ENCODE results near the gene PRPSAP2. TPM values are rescaled to one million over a fixed set of nuclear protein-coding genes. Genes with fewer than 3 reads are reported as not detected.

The PRPSAP2 gene
- total and polyA plus RNA-seq, 2 of the 8 experiments (the other 6 are each of a cell fraction or from before 2014, with no cell fraction given): 28.7 to 50.5 TPM

DNA sequence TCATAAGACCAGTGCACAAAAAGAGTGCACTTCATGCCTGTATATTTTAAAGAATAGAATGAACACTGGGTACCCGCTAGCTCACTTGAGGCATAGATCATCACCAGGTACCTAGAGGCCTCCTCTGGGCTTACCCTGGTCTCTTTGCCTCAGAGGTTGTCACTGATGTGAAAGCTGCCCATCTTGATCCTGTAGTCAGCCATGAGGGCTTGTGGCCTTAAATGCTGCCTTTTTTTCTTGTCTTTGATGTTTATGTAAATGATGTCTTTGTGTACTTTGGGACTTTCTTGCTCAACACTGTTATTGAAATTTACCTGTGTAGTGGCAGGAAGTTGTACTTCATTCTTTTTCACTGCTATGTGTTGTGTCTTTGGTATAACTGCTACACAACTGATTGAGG, 67.3 kb downstream of the PRPSAP2 start:
- Histone ChIP-seq H3K27me3 (replicated peaks in 1 of 4; ENCODE audit: control insufficient read depth in 3 of 4, extremely low read depth in 1 of 4, insufficient read depth in 3 of 4, low read length in 3 of 4) (no peaks in the 10 kb centered on the region), H3K4me2 (ENCODE audit: insufficient read depth in 1 of 2, low read depth in 2 of 2, low read length in 2 of 2) (no peak overlapping the region), H3K27ac (ENCODE audit: low read depth, low read length) (no peak overlapping the region), H3K9me3 (ENCODE audit: insufficient read depth in 2 of 2, low read depth in 1 of 2, low read length in 1 of 2) (no peaks in the 10 kb centered on the region), H2BK120ac (replicated peaks; ENCODE audit: low read depth, low read length) (no peak overlapping the region), H3K56ac (replicated peaks; ENCODE audit: insufficient read length, low read depth, low read length) (no peak overlapping the region), H2AFZ (ENCODE audit: low read length) (no peak overlapping the region), H3K4ac (replicated peaks; ENCODE audit: insufficient read length, low read depth, low read length) (no peak overlapping the region), H4K20me1 (replicated peaks in 1 of 2; ENCODE audit: control insufficient read depth in 1 of 2, insufficient read depth in 2 of 2, low read length in 2 of 2) (no peaks in the 10 kb centered on the region), H2BK15ac (ENCODE audit: low read length) (no peak overlapping the region), H2AK5ac (ENCODE audit: low read depth, low read length) (no peak overlapping the region), H3K4me3 (ENCODE audit: extremely low read depth in 1 of 4, insufficient read depth in 2 of 4, low read depth in 3 of 4, low read length in 4 of 4) (no peak overlapping the region), H2BK12ac (ENCODE audit: low read depth, low read length) (no peak overlapping the region), H3K4me1 (replicated peaks in 1 of 4; ENCODE audit: control insufficient read depth in 3 of 4, insufficient read depth in 4 of 4, low read length in 3 of 4) (no peaks in the 10 kb centered on the region), H3K23me2 (ENCODE audit: low read depth, low read length) (no peaks in the 10 kb centered on the region; the same call in 1 of the 2 replicates), H3K79me2 (ENCODE audit: control insufficient read depth in 1 of 2, insufficient read depth in 2 of 2, low read length in 2 of 2) (peaks cover 0 to 7% of the 10 kb centered on the region in 2 experiments; a peak in 1 of 4 replicates), H3K14ac (ENCODE audit: insufficient read length) (no peak overlapping the region), H3K36me3 (ENCODE audit: control insufficient read depth in 2 of 4, insufficient read depth in 4 of 4, low read length in 3 of 4) (peaks cover 0 to 12% (median 7%) of the 10 kb centered on the region in 4 experiments; a peak in 4 of 8 replicates), H4K8ac (ENCODE audit: extremely low read depth, insufficient read depth, low read length) (no peak overlapping the region), H3K79me1 (ENCODE audit: low read depth, low read length) (no peaks in the 10 kb centered on the region; the same call in 1 of the 2 replicates), H2BK5ac (ENCODE audit: low read depth, low read length) (no peak overlapping the region), H3K23ac (ENCODE audit: insufficient read length) (no peak overlapping the region), H4K91ac (replicated peaks; ENCODE audit: insufficient read length, low read length) (no peak overlapping the region), H2BK20ac (ENCODE audit: low read length) (no peak overlapping the region), H3K18ac (ENCODE audit: extremely low read depth, low read length) (no peak overlapping the region), H4K5ac (ENCODE audit: insufficient read length, low read depth, low read length) (no peak overlapping the region), H3K9ac (replicated peaks in 1 of 4; ENCODE audit: extremely low read depth in 1 of 4, low read depth in 3 of 4, low read length in 3 of 4) (no peak overlapping the region)
- 87% methylated on average over 1 of the region's 1 CpG; no CpG with 5 or more reads in 1 of the 2 experiments for WGBS, 2 experiments (ENCODE audit: extremely low coverage in 1 of 2, insufficient coverage in 1 of 2, insufficient read length in 1 of 2, insufficient replicate concordance in 2 of 2, low coverage in 1 of 2, low lambda C conversion rate in 2 of 2, missing lambda C conversion rate in 1 of 2)
- TF ChIP-seq BRCA1 (IDR thresholded peaks at IDR 0.05; ENCODE audit: low read depth, low read length): no peak
- no peak for TF ChIP-seq SP2 (IDR thresholded peaks at IDR 0.05; ENCODE audit: low read length)
- ChIA-PET CTCF (ENCODE audit: partially characterized antibody) (interaction anchor here (0.6 to 0.8 kb wide), 4 partner anchors 20 to 1113 kb away, joined by 3 to 4 read pairs (median 4); no protein-coding TSS in a partner anchor), POLR2A (ENCODE audit: partially characterized antibody) (interaction anchor here (1.1 kb wide), 1 partner anchor 28 kb away, joined by 4 read pairs; no protein-coding TSS in a partner anchor)
- DNase-seq (ENCODE audit: low read depth in 1 of 2, low spot score in 2 of 2) (no peak), FAIRE-seq (no peak)

Data from H1 (cell line).